K562 (cell line): ENCODE measurements around the gene CSF2RB. TPM values are rescaled to one million over a fixed set of nuclear protein-coding genes. Genes with fewer than 3 reads are reported as not detected.

Experiments
- BACH1 ChIP-seq: fragments of 200-800 bp; sonication (Bioruptor generic); IDR thresholded peaks from 2 replicates; pipeline ENCODE4 v1.6.1; 2016; ENCODE audit warnings: missing genetic modification characterization, missing compliant biosample characterization
- COPS2 ChIP-seq: fragments of 450-650 bp; conservative IDR thresholded peaks from 2 replicates; pipeline ENCODE4 v1.6.1; 2016; ENCODE audit warnings: mild to moderate bottlenecking, moderate library complexity
- DDX20 ChIP-seq: fragments of 450-650 bp; IDR thresholded peaks from 2 replicates; pipeline ENCODE4 v1.6.1; 2016; ENCODE audit warnings: missing genetic modification characterization, low read depth, mild to moderate bottlenecking, missing compliant biosample characterization, moderate library complexity
- DMBX1 ChIP-seq: fragments of 250-450 bp; sonication (Bioruptor Pico); IDR thresholded peaks from 2 replicates; pipeline ENCODE4 v1.8.0; 2022; ENCODE audit warnings: inconsistent platforms, mild to moderate bottlenecking, moderate library complexity, borderline replicate concordance
- ETS2 ChIP-seq: IDR thresholded peaks from 2 replicates; pipeline ENCODE4 v1.6.1; 2016; ENCODE audit warnings: borderline replicate concordance, missing genetic modification characterization, mild to moderate bottlenecking, moderate library complexity, missing compliant biosample characterization; ENCODE audit not compliant: poor library complexity, severe bottlenecking
- FOS ChIP-seq: IDR thresholded peaks from 3 replicates; pipeline ENCODE4 v1.6.1; 2011; ENCODE audit not compliant: insufficient read length; ENCODE audit errors: extremely low read depth
- FUS ChIP-seq: fragments of 200-400 bp; formaldehyde crosslinking; optimal IDR thresholded peaks from 2 replicates; pipeline ENCODE3; 2017; ENCODE audit warnings: low read depth, low read length
- GTF2A2 ChIP-seq: IDR thresholded peaks from 2 replicates; pipeline ENCODE4 v1.6.1; 2016; ENCODE audit warnings: mild to moderate bottlenecking, missing genetic modification characterization, missing compliant biosample characterization
- HDAC8 ChIP-seq: fragments of 450-650 bp; IDR thresholded peaks from 2 replicates; pipeline ENCODE4 v1.6.1; 2016; ENCODE audit warnings: mild to moderate bottlenecking, missing genetic modification characterization, moderate library complexity, missing compliant biosample characterization
- KLF6 ChIP-seq: fragments of 250-450 bp; sonication (Bioruptor Pico); IDR thresholded peaks from 2 replicates; pipeline ENCODE4 v1.4.0; 2020; ENCODE audit warnings: mild to moderate bottlenecking, moderate library complexity, borderline replicate concordance
- MAZ ChIP-seq, 2 experiments: fragments of 450-650 bp in 1 of 2; sonication (generic) in 1 of 2; formaldehyde crosslinking; IDR thresholded peaks in 1 of 2; conservative IDR thresholded peaks in 1 of 2; 2 replicates each; pipeline versions ENCODE4 v1.4.0 to v1.5.0; 2020; ENCODE audit warnings: mild to moderate bottlenecking in 1 of 2, missing genetic modification reagents in 1 of 2
- MYC ChIP-seq, 2 experiments: fragments of 250-450 bp in 1 of 2; sonication (Bioruptor Pico) in 1 of 2; IDR thresholded peaks; 2 replicates each; pipeline versions ENCODE4 v1.5.1 to v1.6.1; 2012 to 2021; ENCODE audit warnings: low read depth in 2 of 2, borderline replicate concordance in 1 of 2, improper control_type of control experiment in 1 of 2, low read length in 1 of 2, mild to moderate bottlenecking in 1 of 2, moderate library complexity in 1 of 2
- NR2C1 ChIP-seq, 2 experiments: fragments of 450-650 bp; IDR thresholded peaks; 2 replicates each; pipeline ENCODE4 v1.6.1; 2017; ENCODE audit warnings: mild to moderate bottlenecking in 2 of 2, antibody characterized with exemption in 1 of 2, inconsistent platforms in 1 of 2, missing compliant biosample characterization in 1 of 2, missing genetic modification characterization in 1 of 2
- NR4A1 ChIP-seq, 2 experiments: fragments of 250-450 bp in 1 of 2; fragments of 450-650 bp in 1 of 2; sonication (Bioruptor Pico) in 1 of 2; IDR thresholded peaks; 2 replicates each; pipeline versions ENCODE4 v1.4.0 to v1.6.1; 2016 to 2020; ENCODE audit warnings: mild to moderate bottlenecking in 2 of 2, missing compliant biosample characterization in 1 of 2, missing genetic modification characterization in 1 of 2, moderate library complexity in 1 of 2
- RBFOX2 ChIP-seq: fragments of 200-400 bp; formaldehyde crosslinking; IDR thresholded peaks from 2 replicates; pipeline ENCODE4 v1.6.1; 2017; ENCODE audit warnings: low read depth, mild to moderate bottlenecking, low read length, moderate library complexity
- SMAD4 ChIP-seq: fragments of 250-450 bp; sonication (Bioruptor Pico); conservative IDR thresholded peaks from 2 replicates; pipeline ENCODE4 v1.8.0; 2021; ENCODE audit warnings: inconsistent platforms, mild to moderate bottlenecking, moderate library complexity
- TAF1 ChIP-seq: IDR thresholded peaks from 2 replicates; pipeline ENCODE4 v1.6.1; 2011; ENCODE audit warnings: mild to moderate bottlenecking, low read length, moderate library complexity; ENCODE audit not compliant: insufficient read depth, control insufficient read depth, severe bottlenecking; ENCODE audit errors: extremely low read depth
- TFAP4 ChIP-seq: sonication (generic); formaldehyde crosslinking; IDR thresholded peaks from 2 replicates; pipeline ENCODE4 v1.8.0; 2022; ENCODE audit warnings: missing genetic modification reagents, mild to moderate bottlenecking, moderate library complexity, borderline replicate concordance
- ZNF140 ChIP-seq: fragments of 250-450 bp; sonication (Bioruptor Pico); IDR thresholded peaks from 2 replicates; pipeline ENCODE4 v1.8.0; 2021; ENCODE audit warnings: moderate library complexity, mild to moderate bottlenecking, inconsistent platforms
- ZNF165 ChIP-seq: fragments of 250-450 bp; sonication (Bioruptor Pico); IDR thresholded peaks from 2 replicates; pipeline ENCODE4 v1.4.0; 2020; ENCODE audit warnings: borderline replicate concordance
- ZNF175 ChIP-seq: fragments of 200-800 bp; sonication (Bioruptor generic); IDR thresholded peaks from 2 replicates; pipeline ENCODE4 v1.6.1; 2016; ENCODE audit warnings: low read depth, mild to moderate bottlenecking, missing genetic modification characterization, missing compliant biosample characterization
- ZNF639 ChIP-seq, 2 experiments: fragments of 200-800 bp in 1 of 2; sonication (Bioruptor generic) in 1 of 2; sonication (generic) in 1 of 2; formaldehyde crosslinking in 1 of 2; IDR thresholded peaks in 1 of 2; conservative IDR thresholded peaks in 1 of 2; 2 replicates each; pipeline versions ENCODE4 v1.5.0 to v1.6.1; 2016 to 2020; ENCODE audit warnings: missing compliant biosample characterization in 1 of 2, missing genetic modification characterization in 1 of 2, missing genetic modification reagents in 1 of 2
- polyA plus RNA-seq, 8 experiments: library from polyadenylated mRNA; depleted of rRNA in 4 of 8; stranded (reverse) in 5 of 8; unstranded in 3 of 8; fragments of >200 nt; fragmentation: Nextera tagmentation in 2 of 8; fragmentation: Illumina TruSeq in 1 of 8; extraction: Ambion mirVana in 2 of 8; extraction: Trizol in 1 of 8; gene quantifications; 2 replicates each; pipeline versions ENCODE4 v1.2.1 to v1.2.3, GENCODE V29; 2011 to 2014; ENCODE audit warnings: inconsistent platforms in 1 of 8, missing spikeins in 1 of 8
- total RNA-seq, 7 experiments: library from RNA; depleted of rRNA in 6 of 7; stranded (reverse); fragments of >200 nt in 6 of 7; fragmentation: Illumina TruSeq in 2 of 7; extraction: Trizol in 2 of 7; gene quantifications; 2 replicates each; pipeline versions ENCODE4 v1.2.1 to v1.2.3, GENCODE V29; 2011 to 2021; ENCODE audit warnings: low replicate concordance in 1 of 7

CSF2RB gene
- total and polyA plus RNA-seq, 9 of the 15 experiments (the other 6 are each of a cell fraction or from before 2014, with no cell fraction given) = 0.04 to 1.0 (median 0.36) TPM

- TF ChIP-seq MYC (IDR thresholded peaks at IDR 0.05; ENCODE audit: low read depth, low read length) (0 out of 2 replicates have a peak, but pooled peaks have one; percentile 31), MYC (CRISPR knock-in tag; IDR thresholded peaks at IDR 0.05; ENCODE audit: borderline replicate concordance, low read depth) (no peak), TAF1 (peak; percentile 20), FOS (no peak), COPS2 (no peak), NR4A1 (CRISPR knock-in tag; IDR thresholded peaks at IDR 0.05) (no peak), NR4A1 (tag; IDR thresholded peaks at IDR 0.05) (peak; percentile 88), DMBX1 (CRISPR knock-in tag) (peak; percentile 86), SMAD4 (CRISPR knock-in tag) (peak; percentile 79; the same call in 1 of the 2 replicates), ZNF140 (CRISPR knock-in tag) (no peak), KLF6 (peak; percentile 62; the same call in 1 of the 2 replicates), ZNF639 (CRISPR knock-in tag; conservative IDR thresholded peaks at IDR 0.05 in 1 of 2, IDR thresholded peaks at IDR 0.05 in 1 of 2) (peak in 1 of 2 experiments; percentile 44; a peak in 1 of 4 replicates), MAZ (CRISPR knock-in tag; conservative IDR thresholded peaks at IDR 0.05 in 1 of 2, IDR thresholded peaks at IDR 0.05 in 1 of 2) (peak; percentile 62 to 84), FUS (no peak), ZNF165 (no peak), GTF2A2 (tag) (0 out of 2 replicates have a peak, but pooled peaks have one; percentile 20), ETS2 (tag) (no peak), DDX20 (peak; percentile 40; the same call in 1 of the 2 replicates), HDAC8 (tag) (peak; percentile 73), BACH1 (tag) (no peak), ZNF175 (CRISPR knock-in tag) (0 out of 2 replicates have a peak, but pooled peaks have one; percentile 65), TFAP4 (0 out of 2 replicates have a peak, but pooled peaks have one; percentile 16), NR2C1 (IDR thresholded peaks at IDR 0.05) (no peak), NR2C1 (tag; IDR thresholded peaks at IDR 0.05) (peak; percentile 54; the same call in 1 of the 2 replicates), RBFOX2 (peak; percentile 55; the same call in 1 of the 2 replicates)
Observed at GRCh38 chr22:36977401-36977861, 64.0 kb downstream of the CSF2RB start (continued).
